Neural cell (in vitro differentiated cells): ENCODE results near the gene KDM8.

ENCODE experiments used
- CTCF ChIP-seq: fragments of 450-650 bp; IDR thresholded peaks from 2 replicates; pipeline ENCODE4 v1.5.1; 2014; ENCODE audit warnings: antibody characterized with exemption, mild to moderate bottlenecking, moderate library complexity; ENCODE audit not compliant: poor library complexity, severe bottlenecking
- EP300 ChIP-seq: fragments of 450-650 bp; conservative IDR thresholded peaks from 2 replicates; pipeline ENCODE4 v1.6.1; 2014; ENCODE audit warnings: antibody characterized with exemption, mild to moderate bottlenecking, moderate library complexity; ENCODE audit not compliant: poor library complexity, severe bottlenecking
- EZH2 ChIP-seq: fragments of 200-600, 300-800 bp; shearing (Covaris generic), sonication (generic); IDR thresholded peaks from 2 replicates; pipeline ENCODE4 v1.6.1; 2014; ENCODE audit warnings: antibody characterized with exemption, low read length, borderline replicate concordance, mild to moderate bottlenecking; ENCODE audit not compliant: insufficient read depth, poor library complexity, severe bottlenecking
- MXI1 ChIP-seq: fragments of 450-650 bp; conservative IDR thresholded peaks from 2 replicates; pipeline ENCODE4 v1.6.1; 2014; ENCODE audit warnings: antibody characterized with exemption, mild to moderate bottlenecking; ENCODE audit not compliant: poor library complexity, severe bottlenecking
- POLR2AphosphoS5 ChIP-seq: IDR thresholded peaks from 2 replicates; pipeline ENCODE4 v1.6.1; 2012
- REST ChIP-seq: IDR thresholded peaks from 2 replicates; pipeline ENCODE4 v1.6.1; 2012; ENCODE audit warnings: borderline replicate concordance
- TAF1 ChIP-seq: IDR thresholded peaks from 2 replicates; pipeline ENCODE4 v1.6.1; 2012; ENCODE audit warnings: low read depth

- TF ChIP-seq EP300 (no peak), CTCF (no peak), TAF1 (no peak), EZH2 (no peak), POLR2AphosphoS5 (no peak), MXI1 (no peak), REST (no peak)
Observed at GRCh38 chr16:27174798-27175197, 28.5 kb upstream of the KDM8 start.
